HG02798 (cell line): ENCODE measurements around the gene ZNF83.
"Not testable (repeated sequence)": the region's sequence is repeated elsewhere in the genome, so short reads cannot be mapped to it uniquely, and the experiment has no call there.

ENCODE experiments used
- ATAC-seq: cut with Tn5 transposase; IDR thresholded peaks from one replicate; pipeline ENCODE4 v1.9.1; 2021; ENCODE audit warnings: mild to moderate bottlenecking; ENCODE audit not compliant: unreplicated experiment, poor library complexity

The ZNF83 gene

GRCh38 chr19:52646571-52647217 lies 8.5 kb upstream of the ZNF83 start:
- no peak for ATAC-seq

DNA sequence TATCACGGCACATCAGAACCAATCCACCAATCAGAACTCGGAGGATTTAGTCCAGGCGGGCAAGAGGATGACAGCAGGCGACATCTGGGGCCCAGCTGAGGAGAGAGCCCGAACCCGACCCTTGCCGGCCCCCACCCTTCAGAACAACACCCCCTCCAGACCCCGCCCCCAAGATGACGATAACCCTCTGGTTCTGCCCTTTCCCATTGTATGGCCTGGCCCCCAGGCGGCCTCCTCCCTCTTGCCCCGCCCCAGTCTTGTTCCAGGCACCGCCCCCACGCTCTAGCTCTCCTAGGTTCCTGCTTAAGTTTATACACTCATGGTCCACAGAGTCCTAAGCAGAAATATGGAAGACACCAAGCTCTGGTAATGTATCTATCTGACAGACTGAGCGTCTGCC lies 2.8 kb upstream of the ZNF83 start:
- no peak for ATAC-seq

DNA sequence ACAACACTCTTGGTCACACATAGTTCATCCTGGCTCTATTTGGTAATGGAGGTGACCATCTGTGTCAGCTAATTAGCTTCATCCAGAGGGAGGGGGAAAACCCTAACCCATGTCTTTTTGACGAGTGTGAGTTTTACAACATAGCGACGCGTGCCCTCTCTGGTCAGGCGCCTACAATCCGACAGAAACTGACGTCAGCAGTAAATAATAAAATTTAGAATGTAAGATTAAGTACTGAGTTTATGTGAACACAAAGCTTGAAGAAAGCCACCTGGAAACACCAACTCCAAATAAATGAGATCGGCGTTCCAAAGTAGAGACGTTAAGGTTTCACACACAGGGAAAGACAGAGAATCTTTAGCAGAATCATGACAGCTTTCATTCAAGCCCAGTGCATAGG lies 1.8 kb upstream of the ZNF83 start:
- ATAC-seq: no peak

GRCh38 chr19:52638601-52639000 lies 446 bp upstream of the ZNF83 start:
- ATAC-seq: peak; percentile 18

DNA sequence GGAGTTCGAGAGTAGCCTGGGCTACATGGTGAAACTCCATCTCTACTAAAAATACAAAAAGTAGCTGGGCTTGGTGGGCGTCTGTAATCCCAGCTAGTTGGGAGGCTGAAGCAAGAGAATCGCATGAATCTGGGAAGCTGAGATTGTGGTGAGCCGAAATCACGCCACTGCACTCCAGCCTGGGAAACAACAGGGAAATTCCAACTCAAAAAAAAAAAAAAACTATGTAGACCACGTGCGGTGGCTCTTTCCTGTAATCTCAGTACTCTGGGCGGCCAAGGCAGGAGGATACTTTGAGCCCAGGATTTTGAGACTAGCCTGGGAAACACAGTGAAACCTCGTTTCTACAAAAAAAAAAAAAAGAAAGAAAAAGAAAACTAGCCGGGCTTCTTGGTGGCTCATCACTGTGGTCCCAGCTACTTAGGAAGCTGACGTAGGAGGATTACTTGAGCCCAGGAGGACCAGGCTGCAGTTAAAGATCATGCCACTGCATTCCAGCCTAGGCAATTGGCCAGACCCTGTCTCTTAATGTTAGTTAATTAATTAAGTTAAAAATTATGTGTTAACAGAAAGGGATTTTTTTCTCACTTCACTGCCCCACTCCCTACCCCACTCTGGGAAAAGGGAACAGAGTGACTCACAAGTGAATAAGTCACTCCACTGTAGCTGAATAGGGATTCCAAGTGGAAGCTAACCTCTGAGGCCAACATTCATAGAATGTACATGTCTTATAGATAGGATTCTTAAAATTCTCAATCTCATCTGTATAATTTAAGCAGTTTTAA lies 2.2 kb downstream of the ZNF83 start:
- ATAC-seq: no peak

DNA sequence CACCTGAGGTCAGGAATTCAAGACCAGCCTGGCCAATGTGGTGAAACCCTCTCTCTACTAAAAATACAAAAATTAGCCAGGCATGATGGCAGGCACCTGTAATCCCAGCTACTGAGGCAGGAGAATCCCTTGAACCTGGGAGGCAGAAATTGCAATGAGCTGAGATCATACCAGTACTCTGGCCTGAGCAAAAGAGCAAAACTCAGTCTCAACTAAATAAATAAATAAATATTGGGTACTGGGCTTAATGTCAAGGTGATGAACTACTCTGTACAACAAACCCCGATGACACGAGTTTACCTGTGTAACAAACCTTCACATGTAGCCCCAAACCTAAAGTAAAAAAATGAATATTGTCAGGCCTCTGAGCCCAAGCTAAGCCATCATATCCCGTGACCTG lies 10.7 kb downstream of the ZNF83 start:
- ATAC-seq: not testable (repeated sequence)

- no peak for ATAC-seq
Observed at GRCh38 chr19:52626915-52627314, 11.2 kb downstream of the ZNF83 start.

- ATAC-seq: no peak
Observed at GRCh38 chr19:52622261-52622660, 15.9 kb downstream of the ZNF83 start.

GRCh38 chr19:52621376-52621775 lies 16.8 kb downstream of the ZNF83 start:
- ATAC-seq: no peak

DNA sequence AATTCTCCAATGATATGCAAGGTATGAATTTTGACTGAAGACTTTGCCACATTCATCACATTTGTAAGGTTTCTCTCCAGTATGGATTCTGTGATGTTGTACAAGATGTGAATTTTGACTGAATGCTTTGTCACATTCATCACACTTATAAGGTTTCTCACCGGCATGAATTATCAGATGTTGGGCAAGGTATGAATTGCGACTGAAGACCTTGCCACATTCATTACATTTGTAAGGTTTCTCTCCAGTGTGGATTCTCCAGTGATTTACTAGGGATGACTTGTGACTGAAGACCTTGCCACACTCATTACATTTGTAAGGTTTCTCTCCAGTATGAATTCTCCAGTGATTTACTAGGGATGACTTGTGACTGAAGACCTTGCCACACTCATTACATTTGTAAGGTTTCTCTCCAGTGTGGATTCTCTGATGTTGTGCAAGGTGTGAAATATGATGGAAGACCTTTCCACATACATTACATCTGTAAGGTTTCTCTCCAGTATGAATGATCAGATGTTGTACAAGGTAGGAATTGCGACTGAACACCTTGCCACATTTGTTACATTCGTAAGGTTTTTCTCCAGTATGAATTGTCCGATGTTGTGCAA lies 24.8 kb downstream of the ZNF83 start:
- no peak for ATAC-seq

GRCh38 chr19:52603558-52604207 lies 34.5 kb downstream of the ZNF83 start:
- no peak for ATAC-seq

GRCh38 chr19:52602941-52603340 lies 35.2 kb downstream of the ZNF83 start:
- ATAC-seq: no peak

DNA sequence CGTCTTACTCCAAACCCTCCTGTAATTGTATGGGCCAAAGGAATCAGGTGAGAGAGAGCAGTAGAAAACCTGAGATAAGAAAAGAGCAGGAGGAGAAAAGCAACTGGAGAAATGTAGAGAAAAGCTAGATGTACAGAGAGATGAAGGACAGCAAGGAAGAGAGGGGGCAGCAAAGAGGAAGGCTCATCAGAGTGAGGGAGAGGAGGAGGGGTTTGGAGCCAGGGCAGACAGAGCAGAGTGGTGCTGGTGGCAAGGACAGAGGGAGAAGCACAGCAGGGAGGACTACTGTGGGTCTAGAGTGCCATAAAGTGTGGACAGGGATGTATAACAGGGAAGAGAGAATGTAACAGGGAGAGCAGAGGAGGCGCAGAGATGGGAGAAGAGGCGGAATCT lies 36.2 kb downstream of the ZNF83 start:
- not testable (repeated sequence) for ATAC-seq

- ATAC-seq: peak; percentile 95
Observed at GRCh38 chr19:52601025-52601973, 36.9 kb downstream of the ZNF83 start.

GRCh38 chr19:52600639-52601024 lies 37.5 kb downstream of the ZNF83 start:
- peak; percentile 18 for ATAC-seq

DNA sequence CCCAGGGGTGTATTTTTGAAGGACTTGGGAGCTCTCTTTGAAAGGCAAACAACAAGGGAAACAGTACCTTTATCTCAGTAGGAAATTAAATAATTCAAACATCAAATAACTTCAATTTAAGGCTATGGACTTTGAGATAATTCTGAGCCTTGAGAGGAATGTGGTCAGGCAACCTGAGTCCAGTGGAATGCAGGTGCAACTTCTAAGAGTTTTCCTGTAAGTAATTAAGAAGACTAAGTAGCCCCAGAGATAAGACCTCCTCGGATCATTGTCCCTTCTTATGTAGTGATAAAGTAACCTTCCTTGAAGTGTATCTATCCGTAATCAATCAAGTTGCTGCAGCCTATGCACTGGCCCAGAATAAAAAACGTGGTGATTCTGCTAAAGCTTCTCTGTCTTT lies 38.9 kb downstream of the ZNF83 start:
- no peak for ATAC-seq

DNA sequence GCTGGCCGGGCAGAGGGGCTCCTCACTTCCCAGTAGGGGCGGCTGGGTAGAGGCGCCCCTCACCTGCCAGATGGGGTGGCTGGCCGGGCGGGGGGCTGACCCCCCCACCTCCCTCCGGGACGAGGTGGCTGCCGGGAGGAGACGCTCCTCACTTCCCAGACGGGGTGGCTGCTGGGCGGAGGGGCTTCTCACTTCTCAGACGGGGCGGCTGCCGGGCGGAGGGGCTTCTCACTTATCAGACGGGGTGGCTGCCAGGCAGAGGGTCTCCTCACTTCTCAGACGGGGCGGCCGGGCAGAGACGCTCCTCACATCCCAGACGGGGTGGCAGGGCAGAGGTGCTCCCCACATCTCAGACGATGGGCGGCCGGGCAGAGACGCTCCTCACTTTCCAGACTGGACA lies 44.7 kb downstream of the ZNF83 start:
- ATAC-seq: not testable (repeated sequence)

DNA sequence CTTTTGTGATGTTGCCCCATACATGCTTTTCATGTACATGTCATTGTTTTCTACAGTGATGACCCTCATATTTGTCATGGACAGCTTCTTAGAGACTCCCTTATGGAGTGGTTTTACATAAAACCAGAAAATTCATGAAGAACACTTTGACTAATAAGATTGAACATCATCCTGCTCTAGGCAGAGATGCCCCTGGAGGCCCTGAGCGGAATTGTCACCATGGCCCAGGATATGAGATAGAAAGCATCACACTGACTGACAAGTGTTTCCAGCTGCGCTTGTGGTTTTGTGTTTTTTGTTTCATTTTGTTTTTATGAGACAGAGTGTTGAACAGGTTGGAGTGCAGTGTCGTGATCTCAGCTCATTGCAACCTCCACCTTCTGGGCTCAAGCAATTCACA lies 45.9 kb downstream of the ZNF83 start:
- ATAC-seq: no peak

DNA sequence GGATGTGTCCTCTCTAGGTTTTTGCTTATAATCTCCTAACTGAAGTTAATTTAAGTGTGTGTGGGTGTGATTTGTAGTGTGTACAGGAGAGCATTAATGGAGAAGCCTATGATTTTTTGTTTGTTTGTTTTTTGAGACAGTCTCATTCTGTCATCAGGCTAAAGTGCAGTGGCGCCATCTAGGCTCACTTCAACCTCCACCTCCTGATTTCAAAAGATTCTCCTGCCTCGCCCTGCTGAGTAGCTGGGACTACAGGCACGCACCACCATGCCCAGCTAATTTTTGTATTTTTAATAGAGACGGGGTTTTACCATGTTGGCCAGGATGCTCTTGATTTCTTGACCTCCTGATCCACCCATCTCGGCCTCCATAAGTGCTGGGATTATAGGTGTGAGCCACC lies 47.4 kb downstream of the ZNF83 start:
- no peak for ATAC-seq

GRCh38 chr19:52585604-52586003 lies 52.6 kb downstream of the ZNF83 start:
- ATAC-seq: no peak
